ENCODE results near the gene AAK1.
"Not testable (repeated sequence)": the region's sequence is repeated elsewhere in the genome, so short reads cannot be mapped to it uniquely, and the experiment has no call there.

Gene AAK1

DNA sequence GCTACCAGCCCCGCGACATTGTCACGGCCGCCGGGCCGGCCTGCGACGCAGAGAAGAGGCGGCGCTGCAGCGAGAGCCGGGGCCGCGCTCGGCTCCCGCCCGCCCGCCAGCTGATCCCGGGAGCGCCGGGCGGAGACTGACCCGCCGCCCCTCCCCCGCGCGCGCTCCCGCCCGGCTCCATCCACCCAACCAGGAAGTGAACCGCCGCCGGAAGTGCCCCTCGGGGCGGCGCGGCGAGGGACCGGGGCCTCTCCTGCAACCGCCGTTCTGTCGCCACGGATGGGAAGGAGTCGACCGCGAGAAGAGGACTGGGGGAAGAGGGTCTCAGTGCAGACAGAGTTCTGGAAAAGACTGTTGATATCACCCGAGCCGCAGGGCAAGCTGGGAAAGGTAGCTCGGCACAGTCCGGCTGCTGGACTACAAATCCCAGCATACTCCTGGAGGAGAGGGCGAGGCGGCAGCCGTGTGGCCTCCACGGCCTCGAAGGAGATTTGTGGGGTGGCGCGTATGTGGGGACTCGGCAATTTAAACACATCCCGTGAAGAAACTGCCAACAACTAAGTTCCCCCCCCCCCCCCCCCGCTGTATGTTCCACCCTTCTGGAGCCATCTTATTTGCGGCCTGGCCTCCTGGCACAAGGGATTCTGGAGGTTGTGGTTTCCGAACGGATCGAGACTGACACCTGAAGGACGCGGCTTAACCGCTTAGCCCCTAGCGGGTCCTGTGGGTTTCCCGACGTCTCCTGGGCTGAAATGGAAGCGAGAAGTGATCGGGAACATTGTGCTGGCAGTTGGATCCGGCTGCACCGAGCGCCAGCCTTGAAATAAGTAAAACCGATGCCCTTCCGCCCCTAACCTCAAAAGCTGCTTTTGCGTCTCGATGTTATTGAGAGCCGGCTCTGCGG is at the start of gene AAK1:
TSS of gene AAK1 (minus strand) at position 138 of the 904 bp plus-strand sequence. CDS start 699 bp downstream, outside the sequence.
- peak; percentile 62 to 99 (median 90) for DNase-seq

DNA sequence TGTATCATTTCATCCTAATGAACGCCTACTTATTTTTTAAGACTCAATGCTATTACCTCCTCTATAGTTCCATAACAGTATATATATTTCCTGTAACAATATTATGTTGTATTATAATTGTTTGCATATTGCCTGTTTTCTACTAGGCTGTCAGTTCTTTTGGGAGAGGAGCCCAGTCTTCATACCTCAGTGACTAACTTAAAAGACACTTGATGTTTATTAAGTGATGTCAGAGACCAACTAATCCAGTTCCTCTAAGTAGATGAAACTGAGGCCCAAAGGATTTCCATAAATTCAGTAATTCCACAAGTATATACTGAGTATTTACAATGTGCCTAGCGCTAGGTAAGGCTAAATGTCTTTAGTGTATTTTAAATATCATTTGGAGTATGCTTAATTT is 48.9 kb upstream of the AAK1 start:
- DNase-seq: no peak

DNA sequence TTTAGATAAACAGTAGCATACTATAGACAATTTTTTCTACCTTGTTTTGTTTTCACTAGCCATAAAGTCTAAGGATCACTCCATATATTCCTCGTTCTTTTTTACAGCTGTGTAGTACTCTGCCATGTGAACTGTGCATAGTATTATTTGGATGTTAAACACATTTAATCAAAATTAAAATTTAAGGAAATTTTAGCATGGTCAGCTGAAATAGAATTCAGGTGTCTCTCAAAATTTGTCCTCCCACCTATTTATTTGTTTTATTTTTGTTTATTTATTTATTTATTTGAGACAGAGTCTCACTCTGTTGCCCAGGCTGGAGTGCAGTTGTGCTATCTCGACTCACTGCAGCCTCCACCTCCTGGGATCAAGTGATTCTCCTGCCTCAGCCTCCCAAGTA is 46.4 kb upstream of the AAK1 start:
- DNase-seq: no peak

- no peak for DNase-seq
These were observed 45.9 kb upstream of the AAK1 start for GRCh38 chr2:69689466-69689865.

- DNase-seq: no peak
These were observed 44.6 kb upstream of the AAK1 start for GRCh38 chr2:69687971-69688611.

DNA sequence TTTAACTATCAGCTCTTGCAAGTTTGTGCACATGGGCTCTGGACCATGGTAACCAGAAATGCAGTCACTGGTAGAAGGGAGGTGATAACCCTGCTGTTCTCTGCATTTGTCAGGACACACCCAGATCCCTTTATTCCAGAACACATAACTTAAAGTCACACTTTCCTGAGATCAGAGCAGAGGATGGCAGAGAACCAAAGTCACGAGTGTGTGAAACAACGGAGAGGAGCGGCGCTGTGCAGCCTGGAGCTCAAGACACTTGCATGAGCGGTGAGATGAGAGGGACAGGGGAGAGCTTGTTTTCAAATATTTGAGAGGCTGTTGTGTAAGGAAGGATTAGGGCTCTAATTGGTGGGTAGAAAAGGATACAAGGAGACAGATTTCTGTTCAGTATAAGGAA is 43.3 kb upstream of the AAK1 start:
- no peak for DNase-seq

DNA sequence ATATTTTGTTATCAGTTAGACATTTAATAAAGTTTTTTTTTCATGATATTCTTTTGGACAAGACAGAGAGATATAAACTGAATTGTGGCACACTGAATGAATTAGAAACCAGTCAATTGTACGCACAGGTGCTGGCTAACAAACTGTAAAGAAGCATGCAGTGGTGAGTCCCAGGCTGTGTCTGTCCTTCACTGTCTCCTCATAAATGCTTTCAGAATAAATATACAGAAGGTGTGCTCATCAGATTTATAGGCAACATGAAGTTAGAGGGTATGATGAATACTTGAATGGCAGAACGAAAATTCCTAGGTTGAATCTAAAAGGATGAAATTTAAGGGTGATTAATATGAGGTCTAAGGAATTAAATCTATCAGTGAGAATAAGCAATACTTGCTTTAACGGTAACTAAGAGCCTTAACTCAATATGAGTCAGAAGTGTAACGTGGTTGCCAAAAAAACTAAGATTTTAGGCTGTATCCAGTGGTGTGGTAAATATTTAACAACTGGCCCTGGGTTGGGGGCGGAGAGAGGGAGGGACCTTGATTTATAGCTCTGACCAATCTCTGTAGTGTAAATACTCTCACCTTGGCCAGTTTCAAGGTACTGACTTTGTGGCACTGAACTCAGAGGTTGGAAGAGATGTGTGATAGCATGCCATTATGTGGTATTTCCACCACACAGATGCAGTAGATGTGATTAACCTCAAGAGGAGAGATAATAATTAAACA is 41.9 kb upstream of the AAK1 start:
- no peak for DNase-seq

DNA sequence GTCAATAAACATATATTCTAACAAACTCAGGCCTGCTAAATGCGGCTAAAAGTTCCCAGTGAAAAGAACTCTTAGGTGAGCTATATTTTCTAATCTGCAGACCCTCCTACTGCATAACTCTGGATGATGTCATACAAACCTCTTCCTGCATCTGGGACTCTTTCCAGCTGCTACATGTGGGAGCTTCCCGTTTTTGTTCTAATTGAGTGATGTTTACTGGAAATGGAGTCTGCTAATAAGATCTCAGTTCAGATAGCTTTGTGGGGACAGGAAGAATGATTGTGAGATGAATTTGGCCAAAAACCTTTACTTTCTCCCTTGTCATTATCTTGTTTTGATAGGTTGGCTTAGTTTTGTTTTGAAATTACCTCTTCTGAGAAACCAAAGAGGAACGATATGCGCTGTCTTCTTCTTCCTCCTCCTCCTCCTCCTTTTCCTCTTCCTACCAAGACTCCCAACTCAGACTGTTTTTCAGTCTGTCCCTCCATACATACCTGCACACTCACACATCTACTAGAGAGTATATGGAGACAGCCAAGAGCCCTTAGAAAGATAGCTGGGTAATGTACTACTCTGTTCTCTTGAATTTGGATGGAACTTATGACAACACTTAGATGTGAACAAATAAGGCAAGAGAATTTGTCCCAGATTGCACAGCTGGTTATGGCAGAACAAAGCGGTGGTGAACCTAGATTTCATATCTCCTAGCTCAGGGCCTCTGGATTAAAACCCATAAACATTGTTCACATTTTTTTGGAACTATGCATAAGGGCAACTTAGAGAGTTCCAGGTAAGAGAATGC is 39.8 kb upstream of the AAK1 start:
- no peak for DNase-seq

GRCh38 chr2:69682525-69682924 is 39.0 kb upstream of the AAK1 start:
- no peak for DNase-seq

- no peak for DNase-seq
These were observed 36.6 kb upstream of the AAK1 start for GRCh38 chr2:69680001-69680675.

DNA sequence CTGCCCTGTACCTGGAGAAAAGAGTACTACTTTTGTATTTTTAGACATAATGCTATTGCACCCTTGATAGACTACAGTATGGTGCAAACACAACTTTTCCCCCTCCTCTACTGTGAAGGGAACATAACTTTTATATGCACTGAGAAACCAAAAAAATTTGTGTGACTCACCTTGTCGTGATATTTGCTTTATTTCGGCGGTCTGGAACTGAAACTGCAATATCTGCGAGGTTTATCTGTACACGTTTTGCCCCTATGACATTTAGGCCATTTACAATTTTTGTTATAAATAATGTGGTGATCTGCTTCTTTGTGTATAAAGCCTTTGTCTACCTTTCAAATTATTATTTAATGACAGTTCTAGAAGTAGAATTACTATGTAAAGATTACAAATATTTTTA is 34.4 kb upstream of the AAK1 start:
- DNase-seq: no peak

DNA sequence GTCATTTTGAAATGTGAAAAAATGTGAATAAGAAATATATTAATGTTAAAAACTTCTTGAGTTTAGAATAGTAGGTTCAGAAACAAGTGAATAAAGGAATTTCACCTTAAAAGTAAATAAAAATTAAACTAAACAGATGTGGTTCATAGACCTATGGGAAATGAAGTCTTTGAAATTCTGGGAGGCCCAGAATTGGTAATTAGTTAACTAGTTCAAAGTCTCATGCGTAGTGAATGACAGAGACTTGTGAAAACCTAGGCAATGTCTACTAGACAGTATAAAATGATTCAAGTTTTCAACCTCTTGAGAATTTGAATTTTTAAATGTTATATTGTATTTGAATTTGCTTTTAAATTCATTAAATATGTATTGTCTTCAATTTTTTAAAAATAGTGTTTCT is 32.6 kb upstream of the AAK1 start:
- no peak for DNase-seq

DNA sequence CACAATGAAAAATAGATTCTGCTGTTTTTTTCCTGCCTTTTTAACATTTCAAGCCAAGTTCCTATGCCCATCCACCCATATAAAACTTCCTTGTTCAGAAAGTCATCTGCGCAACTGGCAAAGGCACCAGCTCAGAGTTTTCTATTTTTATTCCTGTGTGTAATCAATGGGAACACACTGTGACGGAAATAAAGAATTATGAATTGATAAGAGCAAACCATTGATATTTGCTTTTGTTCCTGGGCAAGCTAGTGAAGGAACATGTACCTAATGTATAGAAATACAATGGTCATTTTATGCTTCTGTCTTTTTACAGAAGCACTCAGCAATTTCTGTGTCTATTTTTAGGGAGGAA is 30.8 kb upstream of the AAK1 start:
- peak in 1 of 51 donors; percentile 1 for DNase-seq

DNA sequence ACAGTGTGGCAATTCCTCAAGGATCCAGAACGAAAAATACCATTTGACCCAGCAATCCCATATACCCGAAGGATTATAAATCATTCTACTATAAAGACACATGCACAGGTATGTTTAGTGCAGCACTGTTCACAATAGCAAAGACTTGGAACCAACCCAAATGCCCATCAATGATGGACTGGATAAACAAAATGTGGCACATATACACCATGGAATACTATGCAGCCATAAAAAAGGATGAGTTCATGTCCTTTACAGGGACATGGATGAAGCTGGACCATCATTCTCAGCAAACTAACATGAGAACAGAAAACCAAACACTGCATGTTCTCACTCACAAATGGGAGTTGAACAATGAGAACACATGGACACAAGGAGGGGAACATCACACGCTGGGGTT is 29.6 kb upstream of the AAK1 start:
- DNase-seq: not testable (repeated sequence)

DNA sequence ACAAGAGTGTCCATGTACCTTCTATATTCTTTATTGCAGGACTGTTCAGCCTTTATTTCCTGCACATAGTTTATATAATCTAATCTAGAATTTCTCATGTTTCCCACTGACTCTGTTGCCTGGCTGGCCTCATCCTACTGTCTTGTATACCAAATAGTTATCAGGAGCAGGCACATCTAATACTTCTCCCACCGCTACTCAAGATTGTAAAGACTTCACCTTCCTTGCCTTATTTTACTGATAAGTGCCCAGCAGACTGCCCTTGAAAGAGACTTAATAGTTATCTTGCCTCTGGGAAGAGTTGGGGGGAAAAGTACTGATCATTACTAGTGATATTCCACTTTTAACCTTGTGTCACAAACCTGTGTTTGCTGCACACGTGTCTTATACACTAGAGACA is 26.1 kb upstream of the AAK1 start:
- no peak for DNase-seq

GRCh38 chr2:69668598-69668997 is 25.1 kb upstream of the AAK1 start:
- DNase-seq: no peak

GRCh38 chr2:69667805-69668382 is 24.4 kb upstream of the AAK1 start:
- DNase-seq: no peak

- DNase-seq: no peak
These were observed 21.6 kb upstream of the AAK1 start for GRCh38 chr2:69665152-69665551.

- DNase-seq: no peak
These were observed 20.3 kb upstream of the AAK1 start for GRCh38 chr2:69663860-69664259.

DNA sequence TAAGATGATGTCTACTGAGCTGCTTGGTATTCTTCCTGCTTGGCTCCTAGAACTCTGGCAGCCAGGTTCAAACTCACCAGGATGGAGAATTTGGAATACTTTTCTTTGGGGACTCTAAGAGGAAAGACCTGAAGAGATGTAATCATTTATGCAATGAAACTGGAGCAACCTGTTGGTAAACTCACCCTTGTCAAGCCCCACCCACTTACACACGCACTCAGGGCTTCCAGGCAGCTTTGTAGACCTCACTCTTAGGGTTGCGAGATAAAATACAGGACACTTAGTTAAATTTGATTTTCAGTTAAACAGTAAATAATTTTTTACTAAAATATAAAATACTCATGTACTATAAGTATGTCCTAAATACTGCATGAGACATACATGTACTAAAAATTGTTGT is 19.0 kb upstream of the AAK1 start:
- not testable (repeated sequence) for DNase-seq

DNA sequence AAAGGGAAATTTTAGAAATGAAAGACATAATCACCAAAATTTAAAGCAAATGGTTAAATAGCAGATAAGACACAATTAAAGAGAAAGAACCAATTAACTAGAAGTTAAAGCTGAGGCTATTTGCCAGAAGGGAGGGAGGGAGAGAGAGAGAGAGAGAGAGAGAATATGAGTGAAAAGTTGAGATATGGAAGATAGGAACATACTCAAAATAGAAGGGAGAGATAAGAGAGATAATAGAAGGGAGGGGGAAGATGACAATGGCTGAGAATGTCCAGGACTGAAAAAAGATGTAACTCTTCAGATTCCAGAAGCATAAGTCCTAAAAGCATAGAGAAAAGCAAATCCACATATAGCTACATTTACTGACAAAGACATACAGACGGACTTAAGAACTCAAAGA is 17.1 kb upstream of the AAK1 start:
- DNase-seq: no peak
